Stimulated activated CD4-positive, alpha-beta T cell treated with anti-CD3 and anti-CD28 coated beads, Interleukin-1b, Interleukin-23, amount 100 ng/mL, for 48 hours (primary cell): ENCODE measurements around the gene SAE1.

Experiments used
- DNase-seq: peaks from one replicate; pipeline ENCODE4 v3.0.0-alpha.2; 2020

Gene SAE1

GRCh38 chr19:47107202-47107952 is 23.3 kb upstream of the SAE1 start:
- peak; percentile 38 for DNase-seq

GRCh38 chr19:47107953-47108746 is 22.5 kb upstream of the SAE1 start:
- DNase-seq: peak; percentile 19

DNA sequence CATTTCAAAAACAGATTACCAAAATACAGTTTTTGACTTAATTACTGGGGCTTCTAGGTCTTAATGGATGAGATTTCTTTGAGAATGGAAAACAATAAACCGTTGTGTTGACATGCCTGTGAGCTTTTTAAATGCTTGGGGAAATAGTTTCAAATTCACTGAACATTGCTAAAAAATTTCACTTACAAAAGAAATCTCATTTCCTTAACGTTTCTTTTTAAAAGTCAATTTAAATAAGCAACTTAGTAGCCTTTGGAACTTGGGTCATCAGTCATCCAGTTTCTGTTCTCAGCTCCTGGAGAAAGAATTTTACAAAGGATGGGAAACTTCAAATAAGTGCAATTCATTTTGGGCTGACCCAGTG is 21.5 kb upstream of the SAE1 start:
- DNase-seq: no peak

DNA sequence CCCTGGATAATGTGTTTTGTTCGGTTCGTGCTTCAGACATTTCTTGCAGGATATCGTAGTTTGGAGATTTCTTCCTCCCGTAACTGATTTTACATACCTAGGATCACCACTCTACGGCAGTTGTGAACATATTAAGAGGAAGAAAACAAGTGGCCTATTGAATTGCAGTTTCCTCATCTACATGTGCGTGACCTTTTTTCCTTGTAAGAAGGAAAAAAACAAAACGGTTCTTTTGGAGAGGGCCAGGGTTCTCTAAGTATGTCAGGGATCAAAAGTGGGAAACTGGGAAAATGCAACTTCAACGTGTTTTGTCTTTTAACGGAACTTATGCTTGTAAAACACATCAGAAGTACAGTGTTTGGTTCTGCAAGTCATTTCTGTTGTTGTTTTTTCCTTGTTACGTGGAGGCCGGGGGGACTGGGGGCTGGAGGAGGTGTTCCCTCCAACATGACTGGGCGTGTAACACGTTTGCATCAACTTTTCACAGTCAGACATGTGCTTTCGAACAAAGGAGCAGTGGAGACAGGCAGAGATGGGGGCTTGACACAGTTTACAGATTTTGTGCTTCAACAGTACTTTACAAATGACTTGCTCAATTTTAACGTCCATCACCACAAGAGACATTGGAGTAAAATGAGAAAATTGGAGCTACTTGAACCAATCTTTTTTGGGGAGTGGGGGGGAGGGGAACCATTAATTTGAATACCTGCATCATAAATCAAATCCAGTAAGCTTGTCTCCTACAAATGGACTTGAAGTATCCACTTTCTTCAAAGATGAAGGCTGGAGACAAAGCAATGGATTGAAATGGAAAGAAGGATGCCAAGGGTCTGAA is 20.9 kb upstream of the SAE1 start:
- peak; percentile 81 for DNase-seq

DNA sequence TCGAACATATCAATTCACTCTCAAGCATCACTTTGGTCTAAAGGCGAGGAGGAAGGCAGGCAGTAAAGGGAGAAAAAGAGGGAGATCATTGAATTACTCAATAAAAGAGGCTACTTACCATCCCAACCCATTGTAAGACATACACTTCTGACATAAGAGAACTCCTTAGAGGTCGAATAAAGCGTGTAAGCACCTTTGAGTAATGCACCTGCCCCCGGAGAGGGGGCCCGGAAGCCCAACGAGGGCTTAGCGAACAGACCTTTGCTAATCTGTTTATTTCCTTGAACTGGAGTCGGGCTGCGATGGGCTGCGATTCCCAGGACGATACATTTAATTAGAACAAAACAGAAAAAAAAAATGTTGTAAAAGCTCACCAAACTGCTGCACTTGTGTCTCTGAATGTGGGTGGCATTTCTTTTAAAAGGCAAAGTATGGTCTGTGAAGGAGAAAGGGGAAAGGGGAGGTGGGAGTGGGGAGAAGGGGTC is 20.1 kb upstream of the SAE1 start:
- DNase-seq: peak; percentile 46

- peak; percentile 54 for DNase-seq
These were observed 19.5 kb upstream of the SAE1 start for GRCh38 chr19:47111006-47111621.

DNA sequence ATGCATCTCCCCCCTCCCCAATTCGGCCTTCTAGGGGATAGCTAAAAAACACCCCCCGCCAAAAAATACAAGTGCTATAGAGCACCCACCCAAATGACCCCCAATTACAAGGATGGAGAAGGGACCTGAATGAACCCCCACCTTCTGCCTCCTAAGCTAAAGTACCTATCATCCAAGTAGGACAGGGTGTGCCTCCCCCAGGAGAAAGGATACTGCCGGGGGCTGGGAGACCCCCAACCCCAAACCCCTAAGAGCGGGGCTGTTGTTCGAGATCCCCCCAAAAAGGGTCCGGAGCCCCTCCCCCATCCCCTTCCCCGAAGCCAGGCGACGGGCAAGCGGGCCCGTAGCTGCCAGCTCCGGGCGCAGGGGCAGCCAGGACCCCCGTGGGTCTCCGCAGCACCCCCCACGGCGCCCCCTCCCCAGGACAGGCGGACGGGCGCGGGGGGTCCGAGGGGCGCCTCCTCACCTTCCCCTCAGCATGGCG is 18.9 kb upstream of the SAE1 start:
- DNase-seq: no peak

- peak; percentile 88 for DNase-seq
These were observed 18.3 kb upstream of the SAE1 start for GRCh38 chr19:47112166-47112996.

GRCh38 chr19:47112997-47113849 is 17.4 kb upstream of the SAE1 start, which contains the start of gene ZC3H4:
Gene ZC3H4, minus strand, starts transcription at chr19:47113776. Its CDS starts 1,192 bp downstream, at chr19:47112584.
- peak; percentile 100 for DNase-seq

DNA sequence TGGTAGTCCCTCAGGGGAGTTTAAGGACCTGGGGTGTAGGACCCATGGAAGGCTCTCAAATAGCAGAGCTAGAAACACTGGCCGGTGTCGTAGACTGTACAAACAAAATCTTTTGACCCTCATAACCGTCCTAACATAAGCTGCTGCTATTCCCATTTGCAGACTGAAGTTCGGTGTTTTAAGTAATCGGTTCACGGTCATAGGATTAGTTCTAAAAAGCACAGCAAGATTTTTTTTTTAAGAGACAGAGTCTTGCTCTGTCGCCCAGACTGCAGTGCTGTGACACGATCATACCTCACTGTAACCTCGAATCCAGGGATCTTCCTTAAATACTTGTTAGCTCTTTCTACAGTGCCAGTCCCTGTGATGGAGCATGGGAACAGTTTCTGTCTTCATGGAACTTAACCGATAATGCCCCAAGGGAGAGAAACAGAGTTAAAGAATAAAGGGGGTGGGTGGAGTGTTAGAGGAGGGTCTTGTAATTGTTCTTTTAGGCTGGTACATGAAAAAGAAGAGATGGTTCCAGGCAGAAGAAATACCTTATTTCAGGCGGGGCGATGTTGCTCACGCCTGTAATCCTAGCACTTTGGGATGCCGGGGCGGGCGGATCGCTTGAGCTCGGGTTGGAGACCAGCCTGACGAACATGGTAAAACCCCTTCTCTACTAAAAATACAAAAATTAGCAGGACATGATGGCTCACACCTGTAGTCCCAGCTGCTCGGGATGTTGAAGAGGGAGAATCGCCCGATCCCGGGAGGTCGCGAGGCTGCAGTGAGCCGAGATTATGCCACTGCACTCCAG is 16.6 kb upstream of the SAE1 start:
- no peak for DNase-seq

DNA sequence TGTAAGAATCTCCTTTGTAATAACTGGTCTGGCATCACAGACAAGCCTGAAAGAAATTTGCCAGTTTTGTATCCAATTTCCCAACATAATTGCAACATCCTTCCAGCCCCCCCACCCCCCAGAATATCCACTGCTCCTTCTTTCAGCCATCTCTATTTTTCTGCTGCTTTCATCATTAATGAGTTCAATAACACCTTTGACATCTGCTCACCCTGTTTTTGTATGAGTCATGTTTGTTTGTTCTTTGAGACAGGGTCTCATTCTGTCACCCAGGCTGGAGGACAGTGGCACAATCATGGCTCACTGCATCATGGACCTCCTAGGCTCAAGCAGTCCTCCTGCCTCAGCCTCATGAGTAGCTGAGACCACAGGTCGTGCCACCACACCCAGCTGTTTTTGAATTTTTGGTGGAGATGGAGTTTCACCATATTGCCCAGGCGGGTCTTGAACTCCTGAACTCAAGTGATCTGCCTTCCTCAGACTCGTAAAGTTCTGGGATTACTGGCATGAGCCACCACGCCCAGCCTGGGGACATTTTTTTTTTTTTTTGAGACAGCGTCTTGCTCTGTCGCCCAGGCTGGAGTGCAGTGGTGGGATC is 10.1 kb upstream of the SAE1 start:
- DNase-seq: no peak

DNA sequence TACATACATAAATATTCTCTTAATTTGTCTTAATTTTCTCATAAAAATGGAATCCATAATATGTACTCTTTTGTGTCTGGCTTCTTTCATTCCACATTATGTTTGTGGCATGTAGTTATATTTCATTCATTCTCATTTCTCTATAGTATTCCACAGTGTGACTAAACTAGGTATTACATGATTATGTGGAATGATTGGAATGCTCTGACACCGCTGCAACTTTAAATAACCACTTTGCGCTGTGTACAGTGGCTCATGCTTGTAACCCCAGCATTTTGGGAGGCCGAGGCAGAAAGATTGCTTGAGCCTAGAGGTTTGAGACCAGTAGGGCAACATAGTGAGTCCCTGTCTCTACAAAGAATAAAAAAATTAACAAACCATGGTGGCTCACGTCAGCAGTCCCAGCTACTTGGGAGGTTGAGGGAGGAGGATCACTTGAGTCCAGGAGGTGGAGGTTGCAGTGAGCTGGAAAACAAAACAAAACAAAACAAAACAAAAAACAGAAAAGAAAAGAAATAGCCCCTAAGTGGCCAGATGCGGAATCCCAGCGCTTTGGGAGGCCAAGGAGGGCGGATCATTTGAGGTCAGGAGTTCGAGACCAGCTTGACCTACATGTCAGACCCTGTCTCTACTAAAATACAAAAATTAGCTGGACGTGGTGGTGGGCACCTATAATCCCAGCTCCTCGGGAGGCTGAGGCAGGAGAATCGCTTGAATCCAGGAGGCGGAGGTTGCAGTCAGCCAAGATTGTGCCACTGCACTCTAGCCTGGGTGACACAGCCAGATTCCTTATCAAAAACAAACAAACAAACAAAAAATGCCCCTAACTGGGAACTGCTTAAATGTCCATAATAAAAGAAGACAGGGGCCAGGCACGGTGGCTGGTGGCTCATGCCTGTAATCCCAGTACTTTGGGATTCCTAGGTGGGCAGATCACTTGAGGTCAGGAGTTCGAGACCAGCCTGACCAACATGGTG is 8.0 kb upstream of the SAE1 start:
- no peak for DNase-seq

- no peak for DNase-seq
These were observed 7.2 kb upstream of the SAE1 start for GRCh38 chr19:47123406-47123805.

DNA sequence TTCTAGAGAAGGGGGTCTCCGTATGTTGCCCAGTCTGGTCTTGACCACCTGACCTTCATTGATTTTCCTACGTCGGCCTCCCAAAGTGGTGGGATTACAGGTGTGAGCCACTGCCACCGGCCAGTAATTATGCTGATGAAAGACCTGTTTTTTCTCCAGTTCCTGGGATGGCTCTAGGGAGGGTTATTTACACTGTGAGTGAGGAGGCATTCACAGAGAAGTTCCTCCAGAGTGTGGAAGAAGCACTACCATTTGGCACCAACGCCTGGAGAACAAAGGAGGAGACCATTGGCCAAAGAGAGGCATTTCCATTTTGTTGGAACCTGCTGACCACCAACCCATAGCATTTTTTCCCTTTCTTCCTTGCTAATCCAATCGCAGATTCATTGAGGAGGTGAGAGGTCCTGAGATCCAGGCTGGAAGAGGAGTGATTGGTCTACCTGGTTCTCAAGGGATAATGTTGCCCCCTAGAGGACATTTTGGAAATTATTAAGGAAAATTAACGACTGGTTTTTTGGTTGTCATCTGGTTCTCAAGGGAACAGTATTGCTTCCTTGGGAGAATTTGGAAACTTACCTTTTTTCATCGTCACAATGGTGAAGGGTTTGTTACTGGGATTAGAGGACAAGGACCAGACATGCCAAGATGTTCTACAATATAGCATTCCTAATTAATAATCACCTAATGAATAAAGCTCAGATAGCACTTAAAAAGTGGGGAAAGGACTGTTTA is 5.5 kb upstream of the SAE1 start:
- no peak for DNase-seq

- DNase-seq: no peak
These were observed 5.0 kb upstream of the SAE1 start for GRCh38 chr19:47125669-47125938.

DNA sequence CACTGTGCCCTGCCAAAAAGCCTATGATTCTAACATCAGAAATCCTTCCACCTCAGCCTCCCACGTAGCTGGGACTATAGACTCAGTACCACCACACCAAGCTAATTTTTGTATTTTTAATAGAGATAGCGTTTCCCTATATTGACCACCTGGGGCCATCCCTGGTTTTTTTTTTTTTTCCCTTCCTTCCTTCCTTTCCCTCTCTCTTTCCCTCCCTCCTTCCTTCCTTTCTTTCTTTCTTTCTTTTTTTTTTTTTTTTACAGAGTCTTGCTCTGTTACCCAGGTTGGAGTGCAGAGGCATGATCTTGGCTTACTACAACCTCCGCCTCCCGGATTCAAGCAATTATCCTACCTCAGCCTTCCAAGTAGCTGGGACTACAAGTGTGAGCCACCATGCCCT is 1.1 kb upstream of the SAE1 start:
- DNase-seq: no peak

DNA sequence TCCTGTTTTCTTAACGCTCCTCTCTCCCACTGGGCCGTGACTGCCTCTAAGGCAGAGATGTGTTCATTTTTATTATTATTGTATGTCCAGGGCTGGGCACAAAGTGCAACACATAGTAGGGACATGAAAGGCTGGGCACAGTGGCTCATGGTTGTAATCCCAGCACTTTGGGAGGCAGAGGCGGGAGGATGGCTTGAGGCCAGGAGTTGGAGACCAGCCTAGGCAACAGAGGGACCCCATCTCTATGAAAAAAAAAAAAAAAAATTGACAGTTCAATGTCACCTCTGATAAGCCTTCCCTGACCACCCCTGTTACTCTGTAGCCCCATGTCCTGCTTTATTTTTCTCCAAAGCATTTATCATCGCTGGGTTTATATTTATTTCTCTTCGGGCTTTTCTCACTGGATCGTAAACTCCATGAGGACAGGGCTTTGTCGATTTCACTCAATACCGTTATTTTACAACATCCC is 481 bp upstream of the SAE1 start:
- DNase-seq: no peak
